GM18511 (cell line): ENCODE measurements around the gene MRRF.
"Not testable (repeated sequence)": the region's sequence is repeated elsewhere in the genome, so short reads cannot be mapped to it uniquely, and the experiment has no call there.

Experiments
- ATAC-seq: cut with Tn5 transposase; IDR thresholded peaks from one replicate; pipeline ENCODE4 v1.9.1; 2021; ENCODE audit warnings: mild to moderate bottlenecking, moderate library complexity; ENCODE audit not compliant: unreplicated experiment

Gene MRRF

GRCh38 chr9:122349201-122349600, 84.5 kb downstream of the MRRF start:
- ATAC-seq, result no peak

DNA sequence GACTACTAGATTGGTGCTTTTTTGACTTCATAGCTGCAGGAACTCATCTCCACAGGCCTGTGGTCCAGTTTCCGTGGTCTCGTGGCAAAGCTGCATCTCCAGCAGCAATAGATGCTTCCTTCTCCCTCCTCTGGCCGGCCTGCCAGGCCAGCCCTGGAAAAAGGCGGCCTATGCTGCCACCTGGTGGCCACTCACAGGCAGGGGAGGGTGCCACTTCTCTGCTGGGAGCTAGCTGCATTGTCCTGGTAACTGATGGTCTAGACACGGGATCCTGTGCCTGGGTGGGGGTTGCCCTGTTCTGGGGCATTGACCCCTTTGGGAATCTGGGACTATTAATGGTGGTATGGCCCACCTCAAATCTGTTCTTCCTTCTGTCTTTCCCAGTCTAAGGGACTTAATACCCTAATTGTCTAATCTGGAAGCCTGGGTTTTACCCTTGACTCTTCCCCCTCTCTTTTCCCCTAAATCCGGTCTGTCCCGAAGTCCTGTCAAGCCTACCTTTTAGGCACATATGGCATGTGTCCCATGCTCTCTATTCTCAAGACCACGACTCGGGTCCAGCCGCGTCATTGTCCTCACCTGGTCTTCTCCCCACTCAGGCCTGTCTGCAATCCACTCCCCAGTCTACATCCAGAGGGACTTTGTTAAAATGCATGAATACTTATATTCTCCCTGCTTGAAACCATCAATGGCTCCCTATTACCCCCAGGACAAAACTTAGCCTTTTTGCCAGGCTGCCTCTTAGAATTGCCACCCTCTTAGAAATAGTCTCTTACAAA, 86.1 kb downstream of the MRRF start:
- peak; percentile 82 for ATAC-seq

DNA sequence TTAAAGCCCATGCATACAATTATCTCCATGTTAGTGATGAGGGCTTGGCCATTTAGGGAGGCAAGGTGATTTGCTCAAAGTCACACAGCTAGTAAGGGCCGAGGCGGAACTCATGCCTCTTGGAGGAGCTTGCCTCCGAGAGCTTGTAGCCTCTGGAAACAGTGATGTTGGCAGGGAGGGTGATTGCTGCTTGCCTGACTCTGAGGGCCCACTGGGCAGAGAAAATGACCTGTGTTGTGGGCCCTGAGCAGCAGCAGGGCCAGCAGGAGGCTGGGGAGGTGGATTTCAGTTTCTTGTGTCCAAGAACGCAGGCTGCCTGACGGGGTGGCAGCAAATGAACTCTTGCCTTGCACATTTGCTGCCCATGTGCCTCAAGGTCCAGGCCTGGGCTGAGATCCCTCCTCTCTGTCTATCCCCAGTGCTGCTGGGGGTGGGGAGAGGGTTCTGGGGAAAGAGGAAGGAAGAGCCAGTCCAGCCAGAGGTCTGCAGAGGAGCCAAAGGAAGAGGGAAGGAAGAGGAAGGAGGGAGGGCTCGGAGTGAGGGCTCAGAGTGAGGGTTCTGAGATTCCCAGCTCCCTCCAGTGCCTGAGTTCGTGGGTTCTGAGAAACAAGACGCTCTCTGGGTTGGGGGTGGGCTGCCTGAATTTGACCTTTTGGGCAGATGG, 90.0 kb downstream of the MRRF start:
- no peak for ATAC-seq

DNA sequence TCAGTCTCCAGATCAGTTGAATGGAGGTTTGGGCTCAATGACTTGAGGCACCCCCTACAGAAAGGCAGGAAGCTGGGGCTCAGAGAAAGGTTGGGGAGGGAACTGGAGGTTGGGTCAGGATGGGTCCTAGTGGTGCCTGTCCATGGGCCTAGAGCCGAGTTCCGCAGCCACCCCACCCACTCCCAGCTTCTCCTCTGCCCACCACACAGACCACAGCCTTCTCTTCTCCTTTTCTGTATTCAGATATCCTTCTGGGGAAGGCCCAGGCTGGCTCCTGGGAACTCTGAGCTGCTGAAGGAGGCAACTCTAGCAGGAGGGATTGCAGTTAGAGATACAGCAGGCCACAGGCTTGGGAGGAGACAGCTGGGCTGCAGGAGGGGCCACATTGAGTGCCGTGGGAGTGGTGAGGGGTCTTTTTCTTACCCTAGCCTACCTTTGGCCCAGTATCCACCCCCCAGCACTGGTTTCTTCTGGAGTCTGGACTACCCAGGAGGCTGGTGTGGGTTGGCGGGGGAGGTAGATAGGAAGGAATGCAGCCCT, 90.7 kb downstream of the MRRF start:
- no peak for ATAC-seq

GRCh38 chr9:122356627-122357026, 91.9 kb downstream of the MRRF start:
- ATAC-seq, result no peak

GRCh38 chr9:122360891-122361290, 96.2 kb downstream of the MRRF start:
- ATAC-seq, result no peak

DNA sequence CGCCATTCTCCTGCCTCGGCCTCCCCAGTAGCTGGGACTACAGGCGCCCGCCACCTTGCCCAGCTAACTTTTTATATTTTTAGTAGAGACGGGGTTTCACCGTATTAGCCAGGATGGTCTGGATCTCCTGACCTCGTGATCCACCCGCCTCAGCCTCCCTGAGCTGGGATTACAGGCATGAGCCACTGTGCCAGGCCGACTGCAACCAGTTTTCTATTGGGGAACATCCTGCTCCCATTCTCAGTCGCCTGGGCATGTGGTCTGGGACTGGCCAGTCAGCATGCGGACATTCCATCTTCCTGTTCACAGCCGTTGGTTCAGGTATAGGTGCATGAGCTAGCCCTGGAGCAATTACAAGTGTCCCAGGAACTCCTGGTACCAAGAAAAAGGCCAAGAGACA, 98.4 kb downstream of the MRRF start:
- not testable (repeated sequence) for ATAC-seq

DNA sequence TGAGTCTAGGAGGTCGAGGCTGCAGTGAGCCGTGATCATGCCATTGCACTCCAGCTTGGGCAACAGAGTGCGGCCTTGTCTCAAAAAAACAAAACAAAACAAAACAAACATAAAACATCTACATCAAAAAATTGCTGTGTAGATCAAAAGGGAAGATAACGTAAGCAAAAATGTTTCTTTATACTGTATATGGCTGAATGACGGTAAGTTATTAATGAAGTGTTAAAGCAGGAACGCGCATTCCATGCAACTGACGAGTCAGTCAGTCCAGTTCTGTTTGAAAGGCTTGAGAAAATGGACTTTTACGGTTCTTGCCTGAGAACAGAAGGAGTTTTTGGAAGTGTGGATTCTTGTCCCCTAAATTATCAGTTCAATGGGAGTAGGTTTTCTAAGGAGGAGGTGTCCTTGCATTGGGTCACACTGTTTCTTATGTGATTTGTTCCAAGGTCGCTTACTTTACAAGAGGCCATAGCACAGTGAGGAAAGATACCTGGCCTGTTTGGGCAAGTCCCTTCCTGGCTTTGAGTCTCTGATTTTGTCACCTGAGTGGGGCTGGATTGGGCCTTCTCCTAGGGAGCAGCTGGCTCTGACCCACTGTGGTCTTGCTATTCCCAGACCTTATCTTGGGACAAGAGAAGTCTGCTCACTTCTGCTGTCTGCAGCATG, 99.6 kb downstream of the MRRF start:
- ATAC-seq, result no peak

DNA sequence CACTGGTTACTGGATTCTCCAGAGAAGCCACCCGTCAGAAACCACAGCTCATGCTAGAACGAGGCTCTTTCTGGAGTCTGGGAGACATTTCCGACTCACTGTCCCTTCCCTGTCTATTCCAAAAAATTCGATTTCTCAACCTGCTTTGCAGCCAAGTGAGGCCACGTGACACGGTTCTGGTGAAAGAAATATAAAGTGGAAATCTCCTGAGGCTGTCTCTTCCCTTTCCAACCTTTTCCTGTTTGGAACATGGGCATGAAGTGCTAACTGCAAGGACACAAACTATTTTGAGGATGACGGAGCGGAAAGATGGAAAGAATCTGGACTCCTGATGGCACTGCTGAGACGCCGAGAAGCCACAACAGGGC, 100.1 kb downstream of the MRRF start:
- no peak for ATAC-seq

GRCh38 chr9:122366074-122366660, 101.5 kb downstream of the MRRF start:
- ATAC-seq, result no peak

GRCh38 chr9:122367065-122367464, 102.4 kb downstream of the MRRF start:
- ATAC-seq, result no peak

GRCh38 chr9:122367774-122368460, 103.2 kb downstream of the MRRF start:
- ATAC-seq, result no peak

- no peak for ATAC-seq
Measured at GRCh38 chr9:122368642-122369041, 104.0 kb downstream of the MRRF start.

GRCh38 chr9:122370303-122370702, 105.6 kb downstream of the MRRF start:
- peak; percentile 47 for ATAC-seq

DNA sequence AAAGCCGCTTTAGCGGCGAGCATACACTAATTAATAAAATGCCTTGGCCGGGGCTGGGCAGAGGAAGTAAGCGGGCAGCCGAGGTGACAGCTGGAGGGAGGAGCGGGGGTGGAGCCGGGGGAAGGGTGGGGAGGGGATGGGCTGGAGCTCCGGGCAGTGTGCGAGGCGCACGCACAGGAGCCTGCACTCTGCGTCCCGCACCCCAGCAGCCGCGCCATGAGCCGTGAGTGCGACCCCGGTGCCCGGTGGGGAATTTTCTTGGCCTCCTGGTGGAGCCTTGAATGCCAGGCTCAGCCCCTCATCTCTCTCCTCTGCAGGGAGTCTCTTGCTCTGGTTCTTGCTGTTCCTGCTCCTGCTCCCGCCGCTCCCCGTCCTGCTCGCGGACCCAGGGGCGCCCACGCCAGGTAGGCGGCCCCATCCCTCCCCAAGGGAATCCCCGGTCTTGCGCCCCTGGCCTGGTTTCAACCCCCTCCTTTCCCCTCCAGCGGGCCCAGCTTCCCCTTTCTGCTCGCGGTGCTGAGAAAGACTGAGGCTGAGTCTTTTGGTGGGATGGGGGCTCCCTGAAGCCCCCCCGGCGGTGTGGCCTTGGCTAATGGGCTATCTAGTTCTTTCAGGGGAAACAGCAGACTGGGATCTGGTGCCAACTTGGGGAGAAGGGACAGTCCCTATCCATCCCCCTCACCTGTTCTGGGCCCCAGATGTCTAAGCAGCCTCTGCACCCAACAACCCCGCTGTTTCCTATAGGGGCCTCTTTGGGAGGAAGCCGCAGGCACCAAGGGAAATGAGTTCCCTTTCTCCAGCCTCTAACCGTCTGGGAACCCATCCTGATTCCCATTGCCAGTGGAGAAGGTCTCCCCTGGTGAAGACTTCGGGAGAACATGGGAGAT, 106.4 kb downstream of the MRRF start, which contains the start of gene PTGS1:
TSS of gene PTGS1 (plus strand) at position 156 of the 887 bp plus-strand sequence. CDS start at position 217, 61 bp downstream.
- ATAC-seq, result peak; percentile 76

DNA sequence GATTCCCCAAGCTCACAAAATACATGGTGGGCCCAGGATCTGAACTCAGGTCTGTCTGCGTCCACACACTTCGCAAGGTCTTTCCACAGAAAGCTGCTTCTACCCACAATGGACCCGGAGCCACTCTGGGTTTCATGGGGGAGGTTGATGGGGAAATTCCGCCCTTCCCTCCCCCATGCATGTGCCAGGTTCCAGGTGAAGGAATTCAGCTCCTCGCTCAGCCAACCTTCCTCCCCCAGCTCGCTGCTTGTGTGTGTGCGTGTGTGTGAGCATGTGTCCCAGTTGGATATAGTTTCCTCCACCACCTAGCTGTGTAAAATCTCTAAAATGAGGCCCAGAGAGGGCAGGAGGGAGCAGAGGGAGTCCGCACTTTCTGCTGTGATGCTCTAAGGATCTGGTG, 107.2 kb downstream of the MRRF start:
- ATAC-seq, result no peak

- ATAC-seq, result no peak
Measured at GRCh38 chr9:122372856-122373845, 108.5 kb downstream of the MRRF start.

GRCh38 chr9:122374885-122375420, 110.3 kb downstream of the MRRF start:
- ATAC-seq, result no peak
